ENCODE data around the gene SLX9. TPM values are rescaled to one million over a fixed set of nuclear protein-coding genes. Genes with fewer than 3 reads are reported as not detected.

SLX9 gene
- total and polyA plus RNA-seq, 2 donors (not counting 1 experiment from before 2014, with no cell fraction given) = 11.7 to 15.9 TPM

DNA sequence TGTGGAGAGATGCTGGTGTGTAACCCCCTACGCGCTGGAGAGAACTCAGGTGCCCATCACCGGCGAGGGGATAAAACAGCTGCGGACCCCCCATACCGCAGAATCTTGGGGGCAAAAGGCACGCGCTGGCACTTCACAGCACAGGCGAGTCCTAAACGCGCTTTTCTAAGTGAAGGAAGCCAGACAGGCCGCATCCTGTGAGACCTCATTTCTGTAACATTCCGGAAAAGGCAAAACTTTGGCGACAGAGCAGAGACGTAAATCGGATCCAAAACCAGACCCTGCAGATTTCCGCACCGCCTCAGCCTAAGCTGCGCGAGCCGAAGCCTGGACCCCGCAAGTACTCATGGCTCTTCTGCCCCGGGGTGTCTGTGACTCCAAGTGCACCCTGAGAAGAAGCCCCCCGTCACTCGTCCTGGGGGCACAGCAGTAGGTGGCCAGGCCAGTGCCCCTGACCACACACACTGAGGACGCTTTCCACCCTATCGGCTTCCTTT, 60.9 kb downstream of the SLX9 start:
- intact Hi-C loops (cut with micrococcal nuclease) = no loop called here
- Histone ChIP-seq H3K79me2 (ENCODE audit: control insufficient read depth, insufficient read depth, low read length) (no peaks in the 10 kb centered on the region), H2AFZ (ENCODE audit: insufficient read depth, low read depth, low read length, poor library complexity, severe bottlenecking) (no peak overlapping the region), H3K36me3 (replicated peaks in 1 of 2; ENCODE audit: control extremely low read depth in 1 of 2, control insufficient read depth in 1 of 2, extremely low read depth in 1 of 2, insufficient read depth in 2 of 2, low read length in 1 of 2) (no peaks in the 10 kb centered on the region), H3K27ac (ENCODE audit: low read length in 2 of 2) (no peak overlapping the region), H3K9ac (ENCODE audit: low read length) (no peak overlapping the region), H3K4me3 (ENCODE audit: control extremely low read depth in 1 of 5, extremely low read depth in 1 of 5, insufficient read depth in 1 of 5, low read depth in 2 of 5, low read length in 4 of 5) (no peak overlapping the region), H3K4me2 (replicated peaks; ENCODE audit: low read depth, low read length, poor library complexity, severe bottlenecking) (no peak overlapping the region), H3K9me3 (ENCODE audit: control extremely low read depth in 1 of 3, control insufficient read depth in 2 of 3, insufficient read depth in 1 of 3, low read length in 2 of 3) (peaks cover 0 to 24% (median 0%) of the 10 kb centered on the region in 3 donors), H3K27me3 (replicated peaks in 1 of 4; ENCODE audit: control extremely low read depth in 1 of 4, control insufficient read depth in 3 of 4, insufficient read depth in 4 of 4, low read length in 3 of 4) (peaks cover 0 to 29% (median 4%) of the 10 kb centered on the region in 4 experiments), H4K20me1 (ENCODE audit: control insufficient read depth, insufficient read depth, low read length, poor library complexity, severe bottlenecking) (no peaks in the 10 kb centered on the region), H3K4me1 (ENCODE audit: control insufficient read depth in 2 of 2, insufficient read depth in 2 of 2, low read length in 2 of 2) (peaks cover 12 to 16% of the 10 kb centered on the region in 2 donors)
- H3K4me1 Mint-ChIP-seq = peaks cover 12% of the 10 kb centered on the region
- ChIA-PET CTCF (no interaction called here), POLR2A (no interaction called here)
- H3K27ac Mint-ChIP-seq = no peak overlapping the region
- no peak for ATAC-seq (ENCODE audit: low read depth)
- TF ChIP-seq, protein P1, sequence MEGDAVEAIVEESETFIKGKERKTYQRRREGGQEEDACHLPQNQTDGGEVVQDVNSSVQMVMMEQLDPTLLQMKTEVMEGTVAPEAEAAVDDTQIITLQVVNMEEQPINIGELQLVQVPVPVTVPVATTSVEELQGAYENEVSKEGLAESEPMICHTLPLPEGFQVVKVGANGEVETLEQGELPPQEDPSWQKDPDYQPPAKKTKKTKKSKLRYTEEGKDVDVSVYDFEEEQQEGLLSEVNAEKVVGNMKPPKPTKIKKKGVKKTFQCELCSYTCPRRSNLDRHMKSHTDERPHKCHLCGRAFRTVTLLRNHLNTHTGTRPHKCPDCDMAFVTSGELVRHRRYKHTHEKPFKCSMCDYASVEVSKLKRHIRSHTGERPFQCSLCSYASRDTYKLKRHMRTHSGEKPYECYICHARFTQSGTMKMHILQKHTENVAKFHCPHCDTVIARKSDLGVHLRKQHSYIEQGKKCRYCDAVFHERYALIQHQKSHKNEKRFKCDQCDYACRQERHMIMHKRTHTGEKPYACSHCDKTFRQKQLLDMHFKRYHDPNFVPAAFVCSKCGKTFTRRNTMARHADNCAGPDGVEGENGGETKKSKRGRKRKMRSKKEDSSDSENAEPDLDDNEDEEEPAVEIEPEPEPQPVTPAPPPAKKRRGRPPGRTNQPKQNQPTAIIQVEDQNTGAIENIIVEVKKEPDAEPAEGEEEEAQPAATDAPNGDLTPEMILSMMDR (IDR thresholded peaks at IDR 0.05) = no peak
- TF ChIP-seq EZH2 (IDR thresholded peaks at IDR 0.05; ENCODE audit: borderline replicate concordance, insufficient read depth, low read depth, low read length, poor library complexity, severe bottlenecking) = no peak
- no peak overlapping the region for H3K4me3 Mint-ChIP-seq
- WGBS (ENCODE audit: insufficient coverage) = 89% methylated on average over 27 of the region's 27 CpGs
- peaks cover under 1% of the 10 kb centered on the region for H3K9me3 Mint-ChIP-seq (ENCODE audit: insufficient read depth)
- peaks cover 20% of the 10 kb centered on the region for H3K27me3 Mint-ChIP-seq
- DNase-seq = no peak

DNA sequence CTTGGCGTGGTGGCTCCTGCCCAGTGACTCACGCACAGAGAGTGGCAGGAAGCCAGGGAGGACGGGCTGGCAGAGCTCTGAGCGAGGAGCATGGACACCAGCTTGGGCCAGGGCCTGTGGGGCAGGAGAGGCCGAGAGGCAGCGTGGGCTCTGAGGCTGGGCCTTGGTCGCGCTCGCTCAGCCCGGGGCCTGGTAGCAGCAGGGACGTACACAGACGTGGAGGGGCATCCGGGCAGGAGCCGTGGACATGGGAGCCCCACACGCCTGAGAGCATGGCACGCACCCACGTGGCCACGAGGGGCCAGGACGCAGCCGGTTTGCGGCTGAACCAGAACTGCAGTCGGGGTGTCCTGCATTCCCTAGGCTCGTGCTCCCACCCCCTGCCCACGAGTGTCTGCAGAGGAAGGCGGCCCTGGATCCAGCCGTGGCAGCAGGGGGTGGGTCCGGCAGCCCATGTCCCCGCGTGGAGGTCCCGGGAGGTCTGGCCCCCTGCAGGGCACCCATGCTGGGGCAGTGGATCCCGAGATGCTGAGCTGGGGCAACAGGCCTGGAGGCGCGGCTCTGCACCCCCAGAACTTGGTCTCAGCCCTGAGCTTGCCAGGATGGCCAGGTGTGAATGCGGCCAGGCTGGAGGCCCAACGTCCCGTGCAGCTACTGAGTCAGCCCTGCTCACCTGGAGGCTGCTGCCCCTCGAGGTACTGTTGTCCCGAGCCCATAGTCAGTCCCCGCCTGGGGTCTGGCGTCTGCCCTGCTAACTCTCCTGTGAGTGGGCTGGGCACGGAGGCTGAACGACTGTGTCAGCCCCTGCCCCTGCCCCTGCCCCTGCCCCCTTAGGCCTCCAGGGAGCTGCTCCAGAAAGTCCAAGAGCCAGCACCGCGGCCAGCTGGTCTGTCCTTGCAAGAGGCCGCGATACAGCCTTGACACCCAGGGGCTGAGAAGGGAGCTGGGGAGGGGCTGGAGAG, 61.6 kb downstream of the SLX9 start:
- H3K4me2 ChIP-seq (replicated peaks; ENCODE audit: low read depth, low read length, poor library complexity, severe bottlenecking) = no peak overlapping the region
- 86% methylated on average over 42 of the region's 46 CpGs for WGBS (ENCODE audit: insufficient coverage)
- H3K9me3 ChIP-seq (ENCODE audit: control extremely low read depth in 1 of 3, control insufficient read depth in 2 of 3, insufficient read depth in 1 of 3, low read length in 2 of 3) = peaks cover 0 to 24% (median 0%) of the 10 kb centered on the region in 3 donors
- intact Hi-C loops (cut with micrococcal nuclease) = no loop called here
- Mint-ChIP-seq H3K9me3 (ENCODE audit: insufficient read depth) (peaks cover 2% of the 10 kb centered on the region), H3K4me1 (peaks cover 12% of the 10 kb centered on the region), H3K4me3 (no peak overlapping the region), H3K27ac (no peak overlapping the region), H3K27me3 (peaks cover 20% of the 10 kb centered on the region)
- no peaks in the 10 kb centered on the region for H3K36me3 ChIP-seq (replicated peaks in 1 of 2; ENCODE audit: control extremely low read depth in 1 of 2, control insufficient read depth in 1 of 2, extremely low read depth in 1 of 2, insufficient read depth in 2 of 2, low read length in 1 of 2)
- no peak for DNase-seq
- H4K20me1 ChIP-seq (ENCODE audit: control insufficient read depth, insufficient read depth, low read length, poor library complexity, severe bottlenecking) = no peaks in the 10 kb centered on the region
- no peak overlapping the region for H3K4me3 ChIP-seq (ENCODE audit: control extremely low read depth in 1 of 5, extremely low read depth in 1 of 5, insufficient read depth in 1 of 5, low read depth in 2 of 5, low read length in 4 of 5)
- no peak overlapping the region for H3K9ac ChIP-seq (ENCODE audit: low read length)
- ChIA-PET POLR2A (no interaction called here), CTCF (no interaction called here)
- peaks cover 0 to 29% (median 4%) of the 10 kb centered on the region in 4 experiments for H3K27me3 ChIP-seq (replicated peaks in 1 of 4; ENCODE audit: control extremely low read depth in 1 of 4, control insufficient read depth in 3 of 4, insufficient read depth in 4 of 4, low read length in 3 of 4)
- TF ChIP-seq, protein P1 (IDR thresholded peaks at IDR 0.05) = no peak
- no peak for TF ChIP-seq EZH2 (IDR thresholded peaks at IDR 0.05; ENCODE audit: borderline replicate concordance, insufficient read depth, low read depth, low read length, poor library complexity, severe bottlenecking)
- no peak overlapping the region for H3K27ac ChIP-seq (ENCODE audit: low read length in 2 of 2)
- H3K79me2 ChIP-seq (ENCODE audit: control insufficient read depth, insufficient read depth, low read length) = no peaks in the 10 kb centered on the region
- H2AFZ ChIP-seq (ENCODE audit: insufficient read depth, low read depth, low read length, poor library complexity, severe bottlenecking) = no peak overlapping the region
- peaks cover 12 to 16% of the 10 kb centered on the region in 2 donors for H3K4me1 ChIP-seq (ENCODE audit: control insufficient read depth in 2 of 2, insufficient read depth in 2 of 2, low read length in 2 of 2)
- no peak for ATAC-seq (ENCODE audit: low read depth)
